ENCODE measurements around the gene POU2AF2. TPM values are rescaled to one million over a fixed set of nuclear protein-coding genes. Genes with fewer than 3 reads are reported as not detected.
"Not testable (repeated sequence)": the region's sequence is repeated elsewhere in the genome, so short reads cannot be mapped to it uniquely, and the experiment has no call there.

POU2AF2 gene
- total RNA-seq, 4 donors from 2014 or later: 0.66 TPM; not detected in 3

DNA sequence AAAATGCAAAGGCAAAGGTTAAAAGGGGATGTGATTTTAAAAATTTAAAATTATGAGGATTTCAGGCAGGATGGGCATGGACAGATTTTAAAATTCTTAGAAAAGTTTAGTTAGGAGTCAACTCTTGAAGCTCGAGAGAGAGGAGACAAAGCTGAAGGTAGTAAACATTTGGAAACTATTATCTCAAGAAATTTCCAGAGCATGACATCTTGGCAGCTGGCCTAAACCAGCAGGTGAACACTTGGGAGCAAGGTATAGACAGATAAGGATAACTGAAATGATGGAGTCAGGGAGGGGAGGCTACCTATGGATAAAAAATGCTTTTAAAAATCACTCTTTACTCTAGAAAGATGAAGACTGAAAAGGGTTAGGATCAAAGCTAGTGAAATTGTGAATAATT lies 66.6 kb downstream of the POU2AF2 start:
- Histone ChIP-seq H3K36me3 (peaks cover 0 to 5% (median 0%) of the 10 kb centered on the region in 4 donors), H3K4me3 (no peak overlapping the region), H3K4me1 (no peaks in the 10 kb centered on the region), H3K27me3 (no peaks in the 10 kb centered on the region), H3K9me3 (no peaks in the 10 kb centered on the region), H3K27ac (replicated peaks in 1 of 4) (no peak overlapping the region)
- intact Hi-C loops (cut with DNase I): no loop called here
- DNase-seq (ENCODE audit: extremely low spot score): no peak
- no peak for TF ChIP-seq POLR2AphosphoS5 (IDR thresholded peaks at IDR 0.05)
- TF ChIP-seq EP300 (IDR thresholded peaks at IDR 0.05): no peak
- no peak for TF ChIP-seq CTCF (IDR thresholded peaks at IDR 0.05)
- no peak for TF ChIP-seq POLR2A (IDR thresholded peaks at IDR 0.05; ENCODE audit: low read depth)
- WGBS: 76% methylated on average over 1 of the region's 1 CpG

GRCh38 chr11:111319296-111319695 lies 73.8 kb downstream of the POU2AF2 start:
- peaks cover 0 to 18% (median 15%) of the 10 kb centered on the region in 4 donors for H3K4me1 ChIP-seq
- no peaks in the 10 kb centered on the region for H3K36me3 ChIP-seq
- peak; percentile 84 for DNase-seq (ENCODE audit: extremely low spot score)
- H3K9me3 ChIP-seq: no peaks in the 10 kb centered on the region
- H3K4me3 ChIP-seq: no peak overlapping the region
- WGBS: 79% methylated on average over 6 of the region's 6 CpGs
- no peak overlapping the region for H3K27ac ChIP-seq (replicated peaks in 1 of 4)
- intact Hi-C loops (cut with DNase I): no loop called here
- no peak for TF ChIP-seq POLR2A (IDR thresholded peaks at IDR 0.05; ENCODE audit: low read depth)
- no peak for TF ChIP-seq EP300 (IDR thresholded peaks at IDR 0.05)
- no peak for TF ChIP-seq CTCF (IDR thresholded peaks at IDR 0.05)
- no peak for TF ChIP-seq POLR2AphosphoS5 (IDR thresholded peaks at IDR 0.05)
- H3K27me3 ChIP-seq: no peaks in the 10 kb centered on the region

DNA sequence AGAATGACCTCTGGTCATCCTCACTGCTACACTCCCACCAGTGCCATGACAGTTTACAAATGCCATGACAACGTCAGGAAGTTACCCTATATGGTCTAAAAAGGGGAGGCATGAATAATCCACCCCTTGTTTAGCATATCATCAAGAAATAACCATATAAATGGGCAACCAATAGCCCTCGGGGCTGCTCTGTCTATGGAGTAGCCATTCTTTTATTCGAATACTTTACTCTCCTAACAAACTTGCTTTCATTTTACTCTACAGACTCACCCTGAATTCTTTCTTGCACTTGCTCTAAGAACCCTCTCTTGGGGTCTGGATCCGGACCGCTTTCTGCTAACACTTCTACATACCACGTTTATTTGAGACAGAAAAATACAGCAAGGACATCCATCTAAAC lies 74.7 kb downstream of the POU2AF2 start:
- WGBS: 83% methylated on average over 6 of the region's 6 CpGs
- H3K36me3 ChIP-seq; DNase-seq (ENCODE audit: extremely low spot score); intact Hi-C loops (cut with DNase I); H3K4me3 ChIP-seq; H3K9me3 ChIP-seq; H3K27me3 ChIP-seq: not testable (repeated sequence)
- Histone ChIP-seq H3K27ac (replicated peaks in 1 of 4) (peak overlapping the region in 1 of 4 donors; percentile 25), H3K4me1 (peaks cover 0 to 27% (median 22%) of the 10 kb centered on the region in 4 donors)

GRCh38 chr11:111320728-111321568 lies 75.4 kb downstream of the POU2AF2 start:
- Histone ChIP-seq H3K9me3 (no peaks in the 10 kb centered on the region), H3K4me1 (peaks cover 0 to 30% (median 23%) of the 10 kb centered on the region in 4 donors), H3K4me3 (no peak overlapping the region), H3K27ac (replicated peaks in 1 of 4) (peak overlapping the region in 2 of 4 donors; percentile 9 to 25), H3K27me3 (no peaks in the 10 kb centered on the region), H3K36me3 (no peaks in the 10 kb centered on the region)
- 89% methylated on average over 5 of the region's 5 CpGs for WGBS
- peak; percentile 90 for DNase-seq (ENCODE audit: extremely low spot score)
- intact Hi-C loops (cut with DNase I): no loop called here
- TF ChIP-seq POLR2A (IDR thresholded peaks at IDR 0.05; ENCODE audit: low read depth) (no peak), POLR2AphosphoS5 (IDR thresholded peaks at IDR 0.05) (no peak), CTCF (IDR thresholded peaks at IDR 0.05) (no peak)

DNA sequence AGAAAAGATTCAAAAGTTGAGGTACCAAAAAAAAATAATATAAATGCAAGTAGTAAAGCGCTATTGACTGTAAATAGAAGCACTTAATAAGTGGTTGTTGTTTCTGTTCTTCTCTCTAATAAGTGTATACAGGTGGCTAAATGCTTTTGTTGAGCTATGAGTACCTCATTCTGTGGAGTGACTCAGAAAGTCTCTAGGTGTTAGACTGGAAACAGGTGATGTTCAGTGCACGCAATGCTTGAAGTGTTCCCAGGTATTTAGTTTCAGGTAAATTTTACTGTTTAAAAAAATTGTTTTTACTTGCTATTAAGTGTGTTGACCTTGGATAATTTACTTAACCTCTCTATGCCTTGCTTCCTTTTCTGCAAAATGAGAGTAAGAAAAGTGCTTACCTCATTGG lies 77.0 kb downstream of the POU2AF2 start:
- no peak overlapping the region for H3K4me3 ChIP-seq
- no peak for DNase-seq (ENCODE audit: extremely low spot score)
- H3K27me3 ChIP-seq: no peaks in the 10 kb centered on the region
- intact Hi-C loops (cut with DNase I): no loop called here
- peaks cover 0 to 30% (median 23%) of the 10 kb centered on the region in 4 donors for H3K4me1 ChIP-seq
- no peaks in the 10 kb centered on the region for H3K9me3 ChIP-seq
- TF ChIP-seq POLR2A (IDR thresholded peaks at IDR 0.05; ENCODE audit: low read depth) (no peak), EP300 (IDR thresholded peaks at IDR 0.05) (no peak), POLR2AphosphoS5 (IDR thresholded peaks at IDR 0.05) (no peak), CTCF (IDR thresholded peaks at IDR 0.05) (no peak)
- 96% methylated on average over 2 of the region's 2 CpGs for WGBS
- H3K27ac ChIP-seq (replicated peaks in 1 of 4): no peak overlapping the region
- H3K36me3 ChIP-seq: no peaks in the 10 kb centered on the region

Measured in esophagus muscularis mucosa (tissue), 4 donors.